HCT116 (cell line): ENCODE data around the gene SOCS7. TPM values are rescaled to one million over a fixed set of nuclear protein-coding genes. Genes with fewer than 3 reads are reported as not detected.

Experiments
- ATAC-seq: fragments of 200-7000 bp; cut with Tn5 transposase; 2 replicates; pipeline ENCODE4 v1.9.1; 2020; ENCODE audit warnings: mild to moderate bottlenecking, moderate library complexity
- BruUV-seq: library from RNA; stranded (reverse); fragments of 400-500 nt; replicated peaks from 2 replicates; lab custom pipeline; 2021; lab: Mats Ljungman, UMichigan
- CTCF ChIA-PET: fragments of 300-600 bp; sonication (Branson Sonifier 250); formaldehyde crosslinking; loops from one replicate; lab custom pipeline; 2021; ENCODE audit warnings: antibody characterized with exemption; lab: Charles Lee
- POLR2A ChIA-PET: fragments of 300-600, 350-600 bp; sonication (Branson Sonifier 250); formaldehyde crosslinking; loops from one replicate; lab custom pipeline; 2021; ENCODE audit warnings: antibody characterized with exemption; lab: Charles Lee
- RAD21 ChIA-PET, 2 experiments: fragments of 300-600 bp; sonication (Branson Sonifier 250); formaldehyde crosslinking; loops; one replicate each; lab custom pipeline; 2023; ENCODE audit warnings: low total read pairs in 2 of 2; ENCODE audit not compliant: uncharacterized antibody in 2 of 2, unreplicated experiment in 2 of 2, low non-redundant PET in 1 of 2; lab: Charles Lee
- DNase-seq: peaks from one replicate; pipeline ENCODE4 v3.0.0-alpha.2; 2010; ENCODE audit warnings: low read depth, low spot score
- H2AFZ ChIP-seq: fragments of 200-600 bp; shearing (Covaris generic), sonication (generic); 2 replicates; pipeline ENCODE4 v1.6.1; 2017; ENCODE audit warnings: low read depth, mixed run types, mixed read lengths, antibody characterized with exemption, low read length; ENCODE audit not compliant: poor library complexity, severe bottlenecking
- H3K27ac ChIP-seq: 2 replicates; pipeline ENCODE4 v1.5.1; 2012; ENCODE audit warnings: low read depth, low read length
- H3K27me3 ChIP-seq: fragments of 200-600 bp; sonication (generic); 2 replicates; pipeline ENCODE4 v1.6.1; 2016; ENCODE audit warnings: mixed run types, low read length, mixed read lengths; ENCODE audit not compliant: insufficient read depth
- H3K36me3 ChIP-seq, 2 experiments: fragments of 200-500 bp in 1 of 2; fragments of 200-600 bp in 1 of 2; sonication (Bioruptor generic) in 1 of 2; sonication (generic) in 1 of 2; 2 replicates each; pipeline versions ENCODE4 v1.5.1 to v1.6.1; 2014 to 2016; ENCODE audit warnings: low read length in 2 of 2, inconsistent platforms in 1 of 2, mixed read lengths in 1 of 2, mixed run types in 1 of 2; ENCODE audit not compliant: insufficient read depth in 2 of 2, control insufficient read depth in 1 of 2
- H3K4me1 ChIP-seq, 2 experiments: fragments of 200-600 bp in 1 of 2; sonication (generic) in 1 of 2; 2 replicates each; pipeline versions ENCODE4 v1.5.1 to v1.6.1; 2012 to 2017; ENCODE audit warnings: low read length in 2 of 2, inconsistent platforms in 1 of 2, mild to moderate bottlenecking in 1 of 2, mixed read lengths in 1 of 2, mixed run types in 1 of 2, moderate library complexity in 1 of 2; ENCODE audit not compliant: insufficient read depth in 2 of 2, control insufficient read depth in 1 of 2
- H3K4me2 ChIP-seq: fragments of 200-600 bp; sonication (generic); 2 replicates; pipeline ENCODE4 v1.6.1; 2017; ENCODE audit warnings: mixed run types, low read length, mixed read lengths
- H3K4me3 ChIP-seq, 2 experiments: fragments of 200-600 bp in 1 of 2; sonication (generic) in 1 of 2; replicated peaks in 1 of 2; 2 replicates each; pipeline ENCODE4 v1.5.1; 2011 to 2016; ENCODE audit warnings: low read length in 2 of 2, control low read depth in 1 of 2, low read depth in 1 of 2, mild to moderate bottlenecking in 1 of 2, mixed read lengths in 1 of 2, mixed run types in 1 of 2
- H3K79me2 ChIP-seq: fragments of 200-600 bp; sonication (generic); 2 replicates; pipeline ENCODE4 v1.6.1; 2017; ENCODE audit warnings: mild to moderate bottlenecking, mixed run types, low read length, moderate library complexity, mixed read lengths; ENCODE audit not compliant: insufficient read depth
- H3K9ac ChIP-seq: fragments of 200-600 bp; sonication (generic); 2 replicates; pipeline ENCODE4 v1.6.1; 2016; ENCODE audit warnings: low read length, mixed read lengths
- H3K9me2 ChIP-seq: fragments of 200-600 bp; sonication (generic), shearing (Covaris generic); 2 replicates; pipeline ENCODE4 v1.6.1; 2017; ENCODE audit warnings: mixed run types, mild to moderate bottlenecking, moderate library complexity; ENCODE audit not compliant: insufficient read depth
- H3K9me3 ChIP-seq, 2 experiments: fragments of 200-500 bp in 1 of 2; fragments of 200-600 bp in 1 of 2; sonication (Bioruptor generic) in 1 of 2; sonication (generic) in 1 of 2; 2 replicates each; pipeline ENCODE4 v1.6.1; 2014 to 2017; ENCODE audit warnings: low read length in 2 of 2, mixed read lengths in 2 of 2, inconsistent platforms in 1 of 2, low read depth in 1 of 2, mild to moderate bottlenecking in 1 of 2, mixed run types in 1 of 2, moderate library complexity in 1 of 2; ENCODE audit not compliant: control insufficient read depth in 1 of 2, insufficient read depth in 1 of 2
- H4K20me1 ChIP-seq: fragments of 200-600 bp; sonication (generic), shearing (Covaris generic); 2 replicates; pipeline ENCODE4 v1.6.1; 2017; ENCODE audit warnings: mixed run types, mild to moderate bottlenecking, moderate library complexity; ENCODE audit not compliant: insufficient read depth
- CBX3 ChIP-seq: IDR thresholded peaks from 2 replicates; pipeline ENCODE4 v1.6.1; 2012; ENCODE audit warnings: low read depth
- EGR1 ChIP-seq: IDR thresholded peaks from 2 replicates; pipeline ENCODE4 v1.6.1; 2012; ENCODE audit warnings: low read depth
- ELF1 ChIP-seq: IDR thresholded peaks from 2 replicates; pipeline ENCODE4 v1.6.1; 2012; ENCODE audit warnings: low read depth, borderline replicate concordance
- EZH2phosphoT487 ChIP-seq: fragments of 200-600 bp; IDR thresholded peaks from 2 replicates; pipeline ENCODE4 v1.6.1; 2018; ENCODE audit warnings: antibody characterized with exemption, borderline replicate concordance
- FOSL1 ChIP-seq: IDR thresholded peaks from 2 replicates; pipeline ENCODE4 v1.6.1; 2012; ENCODE audit warnings: low read depth
- JUND ChIP-seq: IDR thresholded peaks from 2 replicates; pipeline ENCODE4 v1.6.1; 2012
- MAX ChIP-seq: IDR thresholded peaks from 2 replicates; pipeline ENCODE4 v1.6.1; 2012
- POLR2AphosphoS5 ChIP-seq: IDR thresholded peaks from 2 replicates; pipeline ENCODE4 v1.6.1; 2011; ENCODE audit warnings: mild to moderate bottlenecking, low read depth, low read length, moderate library complexity
- REST ChIP-seq: IDR thresholded peaks from 2 replicates; pipeline ENCODE4 v1.6.1; 2012; ENCODE audit warnings: low read depth
- SIN3A ChIP-seq: IDR thresholded peaks from 2 replicates; pipeline ENCODE4 v1.6.1; 2012; ENCODE audit warnings: low read depth
- SRF ChIP-seq: IDR thresholded peaks from 2 replicates; pipeline ENCODE4 v1.6.1; 2012; ENCODE audit warnings: low read depth
- TCF7L2 ChIP-seq: IDR thresholded peaks from 2 replicates; pipeline ENCODE4 v1.7.0; 2011; ENCODE audit warnings: borderline replicate concordance, inconsistent platforms; ENCODE audit not compliant: insufficient read depth, insufficient read length; ENCODE audit errors: extremely low read depth
- YY1 ChIP-seq: IDR thresholded peaks from 2 replicates; pipeline ENCODE4 v1.6.1; 2011; ENCODE audit warnings: low read length, low read depth, moderate library complexity, mild to moderate bottlenecking; ENCODE audit not compliant: insufficient replicate concordance; ENCODE audit errors: extremely low read depth
- intact Hi-C: fragments of 100-400 bp; cut with micrococcal nuclease; formaldehyde crosslinking; loops from 2 replicates; pipeline ENCODE4 v1.10.0; 2022
- total RNA-seq: library from RNA; stranded (reverse); gene quantifications from one replicate; pipeline ENCODE4 v1.2.1, GENCODE V29; 2021; ENCODE audit not compliant: unreplicated experiment
- TF ChIP-seq, protein P1 (sequence below): IDR thresholded peaks from 2 replicates; pipeline ENCODE4 v1.6.1; 2011; ENCODE audit warnings: mild to moderate bottlenecking, low read length, moderate library complexity; ENCODE audit not compliant: insufficient replicate concordance; ENCODE audit errors: extremely low read depth

SOCS7 gene
- total RNA-seq, 1 experiment from 2014 or later, result 49.9 TPM

DNA sequence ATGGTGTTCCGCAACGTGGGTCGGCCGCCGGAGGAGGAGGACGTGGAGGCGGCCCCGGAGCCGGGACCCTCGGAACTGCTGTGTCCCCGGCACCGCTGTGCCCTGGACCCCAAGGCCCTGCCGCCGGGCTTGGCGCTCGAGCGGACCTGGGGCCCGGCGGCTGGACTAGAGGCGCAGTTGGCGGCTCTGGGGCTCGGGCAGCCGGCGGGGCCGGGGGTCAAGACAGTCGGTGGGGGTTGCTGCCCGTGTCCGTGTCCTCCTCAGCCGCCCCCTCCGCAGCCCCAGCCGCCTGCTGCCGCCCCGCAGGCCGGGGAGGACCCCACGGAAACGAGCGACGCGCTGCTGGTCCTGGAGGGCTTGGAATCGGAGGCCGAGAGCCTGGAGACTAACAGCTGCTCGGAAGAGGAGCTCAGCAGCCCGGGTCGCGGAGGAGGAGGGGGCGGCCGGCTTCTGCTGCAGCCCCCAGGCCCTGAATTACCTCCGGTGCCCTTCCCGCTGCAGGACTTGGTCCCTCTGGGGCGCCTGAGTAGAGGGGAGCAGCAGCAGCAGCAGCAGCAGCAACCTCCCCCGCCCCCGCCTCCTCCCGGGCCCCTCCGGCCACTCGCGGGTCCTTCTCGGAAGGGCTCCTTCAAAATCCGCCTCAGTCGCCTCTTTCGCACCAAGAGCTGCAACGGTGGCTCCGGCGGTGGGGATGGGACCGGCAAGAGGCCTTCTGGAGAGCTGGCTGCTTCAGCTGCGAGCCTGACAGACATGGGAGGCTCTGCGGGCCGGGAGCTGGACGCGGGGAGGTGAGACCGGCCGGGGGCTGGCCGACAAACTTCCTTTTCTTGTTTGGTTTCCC, 821 bp downstream of the SOCS7 start:
- POLR2A ChIA-PET, result no interaction called here
- H3K4me3 ChIP-seq, result peak overlapping the region; percentile 58 to 68
- TF ChIP-seq EGR1, result no peak
- no peak for TF ChIP-seq POLR2AphosphoS5
- TF ChIP-seq FOSL1, result no peak
- no peak for TF ChIP-seq REST
- TF ChIP-seq SRF, result no peak
- no peak for TF ChIP-seq MAX
- TF ChIP-seq JUND, result no peak
- TF ChIP-seq CBX3, result no peak
- no peak for TF ChIP-seq SIN3A
- no peak for TF ChIP-seq ELF1
- TF ChIP-seq YY1, result no peak
- TF ChIP-seq, protein P1, sequence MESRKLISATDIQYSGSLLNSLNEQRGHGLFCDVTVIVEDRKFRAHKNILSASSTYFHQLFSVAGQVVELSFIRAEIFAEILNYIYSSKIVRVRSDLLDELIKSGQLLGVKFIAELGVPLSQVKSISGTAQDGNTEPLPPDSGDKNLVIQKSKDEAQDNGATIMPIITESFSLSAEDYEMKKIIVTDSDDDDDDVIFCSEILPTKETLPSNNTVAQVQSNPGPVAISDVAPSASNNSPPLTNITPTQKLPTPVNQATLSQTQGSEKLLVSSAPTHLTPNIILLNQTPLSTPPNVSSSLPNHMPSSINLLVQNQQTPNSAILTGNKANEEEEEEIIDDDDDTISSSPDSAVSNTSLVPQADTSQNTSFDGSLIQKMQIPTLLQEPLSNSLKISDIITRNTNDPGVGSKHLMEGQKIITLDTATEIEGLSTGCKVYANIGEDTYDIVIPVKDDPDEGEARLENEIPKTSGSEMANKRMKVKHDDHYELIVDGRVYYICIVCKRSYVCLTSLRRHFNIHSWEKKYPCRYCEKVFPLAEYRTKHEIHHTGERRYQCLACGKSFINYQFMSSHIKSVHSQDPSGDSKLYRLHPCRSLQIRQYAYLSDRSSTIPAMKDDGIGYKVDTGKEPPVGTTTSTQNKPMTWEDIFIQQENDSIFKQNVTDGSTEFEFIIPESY, result no peak
- no peak for TF ChIP-seq TCF7L2
- no peak for TF ChIP-seq EZH2phosphoT487
- intact Hi-C loops, result loop anchor here (10.0 kb wide), 1 partner anchor 132 kb away; no protein-coding TSS in a partner anchor
- H3K79me2 ChIP-seq, result peaks cover 43% of the 10 kb centered on the region
- H4K20me1 ChIP-seq, result 0 out of 2 replicates have a peak, but pooled peaks cover 3% of the 10 kb centered on the region
- no peak overlapping the region for H2AFZ ChIP-seq
- H3K36me3 ChIP-seq, result no peaks in the 10 kb centered on the region
- CTCF ChIA-PET, result interaction anchor here (1.1 kb wide), 1 partner anchor 63 kb away, joined by 4 read pairs; no protein-coding TSS in a partner anchor
- DNase-seq (no peak), ATAC-seq (peak; percentile 14; the same call in 1 of the 2 replicates)
- BruUV-seq, result no TSS peak
- no peaks in the 10 kb centered on the region for H3K9me3 ChIP-seq
- H3K9ac ChIP-seq, result peak overlapping the region; percentile 76
- peaks cover 4 to 32% of the 10 kb centered on the region in 2 experiments; a peak in 3 of 4 replicates for H3K4me1 ChIP-seq
- H3K27me3 ChIP-seq, result no peaks in the 10 kb centered on the region
- no peaks in the 10 kb centered on the region for H3K9me2 ChIP-seq
- H3K27ac ChIP-seq, result peak overlapping the region; percentile 60; the same call in 1 of the 2 replicates
- H3K4me2 ChIP-seq, result peak overlapping the region; percentile 73
- RAD21 ChIA-PET, result no interaction called here
